ENCODE data around the gene RHBDD2. TPM values are rescaled to one million over a fixed set of nuclear protein-coding genes. Genes with fewer than 3 reads are reported as not detected.

RHBDD2 gene
- polyA plus RNA-seq, 1 of the 3 experiments (the other 2 are of a cell fraction): 77.6 TPM

GRCh38 chr7:75937958-75938786, 59.3 kb downstream of the RHBDD2 start:
- H3K27ac ChIP-seq (ENCODE audit: low read depth in 2 of 2, low read length in 1 of 2): peak overlapping the region; percentile 11 to 37; a peak in 2 of 4 replicates
- H3K79me2 ChIP-seq (ENCODE audit: insufficient read depth): no peaks in the 10 kb centered on the region; the same call in 1 of the 2 replicates
- H3K27me3 ChIP-seq (ENCODE audit: insufficient read depth): no peaks in the 10 kb centered on the region
- H3K4me1 ChIP-seq (ENCODE audit: control insufficient read depth in 1 of 2, insufficient read depth in 2 of 2, low read depth in 1 of 2, low read length in 1 of 2): peaks cover 0 to 5% of the 10 kb centered on the region in 2 experiments; a peak in 1 of 4 replicates
- 60% methylated on average over 13 of the region's 15 CpGs for WGBS (ENCODE audit: low lambda C conversion rate)
- ChIA-PET CTCF (interaction anchor here (0.7 to 1.2 kb wide), 3 partner anchors 19 to 376 kb away, joined by 3 to 4 read pairs (median 3); no protein-coding TSS in a partner anchor), POLR2A (interaction anchor here (0.6 to 1.0 kb wide), 2 partner anchors 24 to 27 kb away, joined by 3 to 4 read pairs; no protein-coding TSS in a partner anchor)
- no peaks in the 10 kb centered on the region for H3F3A ChIP-seq (replicated peaks; ENCODE audit: insufficient read depth)
- no peaks in the 10 kb centered on the region for H3K9me2 ChIP-seq
- H2AFZ ChIP-seq (ENCODE audit: low read depth): no peak overlapping the region
- no peaks in the 10 kb centered on the region for H3K9me3 ChIP-seq
- peak; percentile 30; the same call in 1 of the 2 replicates for TF ChIP-seq USF1 (IDR thresholded peaks at IDR 0.05; ENCODE audit: borderline replicate concordance, low read depth)
- no peak for TF ChIP-seq RFX5 (IDR thresholded peaks at IDR 0.05; ENCODE audit: low read length)
- TF ChIP-seq GATA2 (CRISPR knock-in tag; IDR thresholded peaks at IDR 0.05): no peak
- TF ChIP-seq SMC3 (IDR thresholded peaks at IDR 0.05; ENCODE audit: low read depth, low read length): no peak
- no peak for TF ChIP-seq FOXM1 (IDR thresholded peaks at IDR 0.05; ENCODE audit: low read depth)
- no peak for TF ChIP-seq ZBTB33 (IDR thresholded peaks at IDR 0.05; ENCODE audit: borderline replicate concordance, low read depth)
- peak; percentile 70 for TF ChIP-seq TCF12 (IDR thresholded peaks at IDR 0.05)
- no peak for TF ChIP-seq RXRA (IDR thresholded peaks at IDR 0.05; ENCODE audit: borderline replicate concordance, low read depth)
- TF ChIP-seq, protein P1, sequence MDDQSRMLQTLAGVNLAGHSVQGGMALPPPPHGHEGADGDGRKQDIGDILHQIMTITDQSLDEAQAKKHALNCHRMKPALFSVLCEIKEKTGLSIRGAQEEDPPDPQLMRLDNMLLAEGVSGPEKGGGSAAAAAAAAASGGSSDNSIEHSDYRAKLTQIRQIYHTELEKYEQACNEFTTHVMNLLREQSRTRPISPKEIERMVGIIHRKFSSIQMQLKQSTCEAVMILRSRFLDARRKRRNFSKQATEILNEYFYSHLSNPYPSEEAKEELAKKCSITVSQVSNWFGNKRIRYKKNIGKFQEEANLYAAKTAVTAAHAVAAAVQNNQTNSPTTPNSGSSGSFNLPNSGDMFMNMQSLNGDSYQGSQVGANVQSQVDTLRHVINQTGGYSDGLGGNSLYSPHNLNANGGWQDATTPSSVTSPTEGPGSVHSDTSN (IDR thresholded peaks at IDR 0.05): no peak; the same call in 1 of the 2 replicates
- TF ChIP-seq MEF2A (IDR thresholded peaks at IDR 0.05; ENCODE audit: borderline replicate concordance, low read depth): no peak
- TF ChIP-seq GABPA (IDR thresholded peaks at IDR 0.05; ENCODE audit: low read depth): no peak
- no peak for TF ChIP-seq FOXJ3 (CRISPR knock-in tag; IDR thresholded peaks at IDR 0.05)
- peak; percentile 61; the same call in 1 of the 2 replicates for TF ChIP-seq SIN3A (IDR thresholded peaks at IDR 0.05; ENCODE audit: borderline replicate concordance, low read depth, low read length)
- TF ChIP-seq MXI1 (IDR thresholded peaks at IDR 0.05; ENCODE audit: low read depth, low read length): no peak
- peak; percentile 95 for TF ChIP-seq MAX (IDR thresholded peaks at IDR 0.05; ENCODE audit: low read depth)
- peak; percentile 40; the same call in 1 of the 2 replicates for TF ChIP-seq FOSL2 (IDR thresholded peaks at IDR 0.05; ENCODE audit: borderline replicate concordance, low read depth)
- no peak for TF ChIP-seq USF2 (IDR thresholded peaks at IDR 0.05; ENCODE audit: borderline replicate concordance, low read depth, low read length)
- peak; percentile 42 for DNase-seq
- H3K4me2 ChIP-seq: no peak overlapping the region
- H3K9ac ChIP-seq: no peak overlapping the region
- no peaks in the 10 kb centered on the region for H4K20me1 ChIP-seq (ENCODE audit: insufficient read depth)
- H3K36me3 ChIP-seq (replicated peaks in 1 of 2; ENCODE audit: control insufficient read depth in 1 of 2, insufficient read depth in 2 of 2, low read length in 1 of 2): no peaks in the 10 kb centered on the region
- no peak overlapping the region for H3K4me3 ChIP-seq (ENCODE audit: low read depth in 2 of 2, low read length in 1 of 2)

Other genes starting within 250 kb of the RHBDD2 start
- gene HIP1, start 140.1 kb upstream of the RHBDD2 start, polyA plus RNA-seq (2012; rRNA removed): 10.4 and 11.3 TPM in 2 replicates
- gene CCL26, start 106.8 kb upstream of the RHBDD2 start, polyA plus RNA-seq (2012; rRNA removed): not detected in 2 replicates
- gene CCL24, start 65.2 kb upstream of the RHBDD2 start, polyA plus RNA-seq (2012; rRNA removed): not detected in 2 replicates
- gene POR, start 36.1 kb downstream of the RHBDD2 start, polyA plus RNA-seq (2012; rRNA removed): 55.8 and 68.7 TPM in 2 replicates
- 59.8 and 95.2 TPM in 2 replicates for gene TMEM120A, start 115.6 kb downstream of the RHBDD2 start, polyA plus RNA-seq (2012; rRNA removed)
- gene STYXL1, start 169.0 kb downstream of the RHBDD2 start, polyA plus RNA-seq (2012; rRNA removed): 86.6 and 89.4 TPM in 2 replicates
- 244 and 301 TPM in 2 replicates for gene MDH2, start 169.1 kb downstream of the RHBDD2 start, polyA plus RNA-seq (2012; rRNA removed)